ENCODE measurements around the gene ASNSD1.

DNA sequence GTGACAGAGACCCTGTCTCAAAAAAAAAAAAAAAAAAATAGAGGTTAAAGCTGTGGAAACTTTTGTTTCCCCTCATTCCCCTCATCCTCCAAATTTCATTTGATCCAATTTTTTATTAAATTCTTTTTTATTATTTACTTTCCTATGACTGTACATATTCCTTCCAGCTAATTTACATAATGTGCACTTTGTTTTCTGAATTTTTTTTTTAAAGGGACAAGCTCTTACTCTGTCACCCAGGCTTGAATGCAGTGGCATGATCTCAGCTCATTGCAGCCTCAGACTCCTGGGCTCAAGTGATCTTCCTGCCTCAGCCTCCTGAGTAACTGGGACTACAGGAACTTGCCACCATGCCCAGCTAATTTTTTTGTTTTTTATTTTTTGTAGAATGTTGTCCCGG lies 23.6 kb downstream of the ASNSD1 start:
- TF ChIP-seq CTCF (IDR thresholded peaks at IDR 0.05) = no peak
- no peak for TF ChIP-seq ZFX (IDR thresholded peaks at IDR 0.05; ENCODE audit: borderline replicate concordance)

Data from 22Rv1 (cell line).